ENCODE data around the gene PTPRK.
"Not testable (repeated sequence)": the region's sequence is repeated elsewhere in the genome, so short reads cannot be mapped to it uniquely, and the experiment has no call there.

The PTPRK gene

DNA sequence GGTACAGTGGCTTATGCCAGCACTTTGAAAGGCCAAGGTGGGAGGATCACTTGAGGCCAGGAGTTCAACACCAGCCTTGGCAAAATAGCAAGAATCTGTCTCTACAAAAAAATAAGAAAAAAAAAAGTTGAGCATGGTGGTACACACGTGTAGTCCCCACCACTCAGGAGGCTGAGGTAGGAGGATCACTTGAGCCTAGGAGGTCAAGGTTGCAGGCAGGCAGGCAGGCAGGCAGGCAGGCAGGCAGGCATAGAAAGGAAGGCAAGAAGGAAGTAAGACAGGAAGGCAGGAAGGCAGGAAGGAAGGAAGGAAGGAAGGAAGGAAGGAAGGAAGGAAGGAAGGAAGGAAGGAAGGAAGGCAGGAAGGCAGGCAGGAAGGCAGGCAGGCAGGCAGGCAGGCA, 85.6 kb downstream of the PTPRK start:
- not testable (repeated sequence) for DNase-seq

DNA sequence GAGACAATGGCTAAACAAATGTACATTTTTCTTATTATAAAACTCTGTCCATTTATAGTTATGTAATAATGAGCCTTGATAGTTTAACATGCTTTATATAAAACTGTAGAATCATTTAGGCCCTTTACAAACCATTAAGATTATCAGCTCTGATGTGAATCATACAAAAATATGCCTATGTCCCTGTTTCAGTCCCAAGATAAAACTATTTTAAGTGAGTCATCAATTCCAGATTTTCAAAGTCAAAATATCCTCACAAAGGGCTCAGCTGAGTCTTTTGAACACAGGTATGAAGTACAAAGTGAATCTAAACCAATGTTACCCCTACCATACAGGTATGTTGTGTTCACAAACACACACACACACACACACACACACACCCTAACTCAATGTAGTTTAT, 88.0 kb downstream of the PTPRK start:
- DNase-seq: no peak

DNA sequence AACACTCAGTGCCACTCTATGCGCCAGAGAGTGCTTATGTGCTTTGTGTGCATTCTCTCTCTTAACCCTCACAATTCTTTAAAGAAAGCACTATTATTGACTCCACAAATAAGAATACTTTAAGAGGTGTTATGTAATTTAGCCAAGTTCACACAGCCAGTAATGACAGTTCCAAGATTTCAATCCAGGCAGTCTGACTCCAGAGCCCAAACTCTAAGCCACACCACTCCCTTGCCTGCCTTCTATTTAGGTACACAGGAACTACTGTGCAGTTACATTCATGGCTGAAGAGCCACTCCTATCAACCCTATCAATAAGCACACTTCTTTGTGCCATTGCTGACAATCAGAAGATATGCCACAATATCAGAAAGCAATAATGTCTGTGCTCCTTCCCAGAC, 93.3 kb downstream of the PTPRK start:
- DNase-seq: no peak

DNA sequence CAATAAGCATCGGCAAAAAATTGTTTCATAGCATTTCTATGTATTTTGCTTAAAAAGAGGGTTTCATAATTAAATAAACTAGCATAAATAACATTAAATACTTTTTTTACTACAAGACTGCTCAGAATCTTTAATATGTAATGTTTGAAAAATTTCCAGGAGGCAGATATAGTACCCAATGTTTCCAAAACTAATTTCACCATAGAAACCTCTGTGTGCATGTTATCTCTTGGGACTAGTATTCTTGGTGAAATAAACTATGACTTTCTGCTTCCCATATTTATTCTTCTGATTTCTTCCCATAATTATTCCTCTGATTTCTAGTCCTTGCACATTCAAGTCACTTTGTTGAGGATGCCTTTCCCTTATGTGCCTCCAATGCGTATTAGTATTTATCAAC, 94.5 kb downstream of the PTPRK start:
- DNase-seq: no peak

DNA sequence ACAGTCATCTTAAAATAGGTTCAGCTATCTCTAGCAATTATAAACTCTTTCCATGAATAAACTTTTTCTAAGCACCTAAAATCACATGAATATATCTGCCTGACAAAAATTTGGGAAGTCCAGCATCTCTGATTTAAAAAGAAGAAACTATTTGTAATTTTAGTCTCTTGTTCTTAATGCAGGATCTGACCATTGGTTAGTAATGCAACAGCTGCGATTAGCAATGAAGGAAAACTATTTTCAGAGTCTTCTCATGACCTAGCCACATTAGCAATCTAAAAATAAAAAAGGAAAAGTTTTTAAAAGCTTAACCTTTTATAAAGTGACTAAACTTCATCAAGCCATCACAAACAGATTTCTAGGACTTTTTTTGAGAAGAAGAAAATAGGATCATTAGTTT, 97.5 kb downstream of the PTPRK start:
- DNase-seq: no peak

DNA sequence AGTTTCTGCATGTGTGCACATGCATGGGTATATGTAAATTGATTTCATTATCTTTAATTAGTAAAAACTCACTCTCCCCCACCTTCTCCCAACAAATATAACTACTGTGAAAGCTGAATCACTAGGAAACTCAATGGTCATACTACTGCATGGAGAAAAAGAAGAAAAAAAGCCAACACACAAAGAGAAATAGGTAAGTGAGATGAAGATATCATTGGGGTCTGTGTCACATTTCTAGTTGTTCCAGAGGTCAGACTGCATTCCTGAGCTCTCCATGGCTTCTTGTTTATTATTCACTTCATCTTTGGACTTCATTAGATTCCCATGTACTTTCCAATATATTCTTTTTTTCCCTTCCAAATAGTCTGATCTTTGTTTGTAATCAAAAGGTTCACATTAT, 98.2 kb downstream of the PTPRK start:
- DNase-seq: no peak

DNA sequence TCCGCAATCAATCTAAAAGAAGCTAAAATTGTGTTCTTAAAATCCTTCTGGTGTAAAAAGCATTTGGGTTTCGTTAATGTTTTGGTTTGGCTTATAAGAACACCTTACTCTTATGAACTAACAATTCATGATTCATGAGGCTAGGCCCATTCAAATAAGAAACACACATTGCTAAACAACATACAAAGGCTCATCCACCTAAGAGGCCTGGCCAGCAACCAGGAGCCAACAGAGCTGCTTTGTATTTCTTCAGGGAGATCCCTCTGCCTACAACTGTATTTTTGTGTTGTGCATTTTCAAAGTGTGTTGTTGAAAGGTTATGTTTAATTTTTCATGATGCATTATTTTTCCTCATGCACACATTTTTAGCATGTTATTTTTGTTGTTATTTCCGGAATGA, 98.6 kb downstream of the PTPRK start:
- DNase-seq: no peak

DNA sequence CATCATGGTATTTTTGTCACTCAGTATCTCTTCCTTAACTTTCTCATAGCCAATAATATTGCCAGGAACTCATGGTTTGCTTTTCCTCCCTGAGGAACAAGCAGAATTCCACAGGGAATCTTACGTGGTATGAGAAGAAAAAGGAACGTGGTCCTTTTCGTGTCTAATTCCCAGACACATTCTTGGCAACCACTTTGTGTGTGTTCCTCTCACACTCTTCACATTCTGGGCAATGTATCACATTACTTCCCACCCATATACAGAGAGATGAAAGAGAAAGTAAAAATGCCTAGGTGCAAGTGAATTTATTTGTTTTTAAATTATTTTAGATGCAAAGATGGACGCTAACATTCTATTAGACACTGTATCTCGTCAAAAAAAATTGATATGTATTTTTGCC, 102.7 kb downstream of the PTPRK start:
- no peak for DNase-seq

DNA sequence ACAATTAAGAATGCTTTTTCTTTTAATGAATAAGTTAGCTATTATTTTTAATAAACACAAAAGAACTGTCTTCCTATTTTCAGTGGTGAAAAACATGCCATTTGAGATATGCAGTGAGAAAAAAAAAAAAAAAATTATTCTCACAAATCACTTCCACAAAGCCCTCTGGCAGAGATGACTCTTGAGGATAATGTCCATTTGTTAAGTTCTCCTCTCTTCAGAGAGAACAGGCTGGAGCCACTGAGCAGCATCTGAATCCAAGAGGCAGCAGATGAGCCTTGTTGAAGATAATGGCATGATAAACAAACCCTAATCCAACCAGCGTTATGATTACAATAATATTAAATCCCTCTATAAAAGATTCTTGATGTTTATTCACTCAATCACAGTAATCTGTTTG, 105.0 kb downstream of the PTPRK start:
- DNase-seq: no peak

DNA sequence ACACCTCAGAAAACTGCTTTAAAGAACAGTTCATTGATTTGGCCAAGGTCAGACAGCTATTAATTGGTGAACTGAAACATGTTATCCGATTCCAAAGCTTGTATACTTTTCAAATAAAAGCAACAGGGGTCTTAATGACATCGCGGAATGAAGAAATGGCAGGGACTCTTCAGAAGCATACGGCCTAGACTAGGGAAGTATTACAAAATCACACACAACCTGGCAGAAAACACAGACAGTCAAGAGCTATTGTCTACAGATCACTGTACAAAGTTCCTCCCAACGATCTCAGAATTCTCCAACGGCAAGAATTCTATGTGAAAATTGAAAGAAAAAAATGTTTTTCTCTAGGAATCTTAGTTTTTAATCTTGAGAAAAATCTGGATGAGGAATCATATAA, 105.5 kb downstream of the PTPRK start:
- DNase-seq: no peak

DNA sequence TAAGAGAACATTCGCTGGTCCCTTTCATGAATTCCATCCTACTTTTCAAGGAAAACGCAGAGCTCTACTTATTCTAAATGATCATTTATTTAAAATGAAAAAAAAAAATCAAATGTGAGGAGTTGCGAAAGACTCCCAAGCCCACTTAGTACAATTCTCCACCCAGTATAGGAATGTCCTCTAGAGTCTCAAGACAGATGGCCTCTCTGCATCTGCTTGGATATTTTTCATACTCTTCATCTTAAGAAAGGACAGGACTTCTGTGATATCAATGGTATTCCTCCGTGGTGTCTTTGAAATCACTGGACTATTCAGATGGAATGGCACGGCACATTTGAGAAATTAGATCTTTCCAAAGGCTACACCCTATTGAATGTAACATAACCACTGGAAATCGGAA, 107.1 kb downstream of the PTPRK start:
- DNase-seq: no peak

DNA sequence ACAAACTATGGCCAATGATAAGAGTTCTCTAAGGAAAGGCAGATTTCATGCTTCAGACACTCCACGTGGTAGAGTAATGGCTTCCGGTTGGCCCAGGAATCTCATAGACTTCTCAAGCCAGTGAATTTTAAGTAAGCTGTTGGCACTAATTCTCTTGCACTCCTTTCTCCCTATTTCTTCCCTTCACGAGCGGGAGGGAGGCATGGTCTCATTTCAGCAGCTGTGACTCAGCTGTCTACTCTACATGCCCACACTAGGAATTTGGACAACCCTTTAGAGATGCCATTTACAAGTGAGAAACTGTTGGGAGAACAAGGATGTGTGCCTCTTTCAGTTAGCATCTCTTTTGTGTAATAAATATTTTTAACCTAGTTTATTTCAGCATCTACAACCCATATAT, 107.7 kb downstream of the PTPRK start:
- no peak for DNase-seq

DNA sequence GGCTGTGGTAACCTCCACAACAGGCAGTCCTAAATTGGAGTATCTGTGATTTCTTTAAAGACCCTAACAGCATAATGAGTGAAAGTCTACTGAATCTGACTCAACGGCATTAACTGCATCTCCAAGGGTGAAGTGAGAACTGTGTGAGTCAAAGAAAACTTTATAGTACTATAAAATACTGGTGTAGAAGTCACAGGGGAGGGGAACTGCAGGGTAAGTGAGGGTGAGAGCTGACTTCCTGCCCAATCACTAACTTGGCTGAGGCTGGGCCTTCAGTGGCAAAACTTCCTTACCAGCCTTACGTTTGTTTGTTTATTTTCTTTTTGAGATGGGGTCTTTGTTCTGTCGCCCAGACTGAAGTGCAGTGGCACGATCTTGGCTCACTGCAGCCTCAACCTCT, 109.8 kb downstream of the PTPRK start:
- no peak for DNase-seq

DNA sequence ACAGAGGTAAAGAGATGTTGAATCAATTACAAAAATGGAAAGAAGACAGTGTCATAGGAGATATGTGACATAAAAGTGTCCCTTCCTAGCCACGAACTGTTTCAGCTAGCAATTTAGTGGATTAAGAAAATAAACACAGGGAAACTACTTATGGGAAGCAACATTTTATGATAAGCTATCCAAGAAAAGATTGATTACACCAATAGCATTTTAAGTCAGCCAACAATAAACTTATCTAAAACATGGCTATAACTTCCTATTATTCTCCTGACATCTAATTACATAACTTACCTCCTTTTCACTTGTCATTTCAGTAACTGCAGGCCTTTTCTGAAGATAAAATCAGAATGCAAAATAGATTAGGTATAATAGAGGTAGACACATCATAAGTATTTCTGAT, 111.4 kb downstream of the PTPRK start:
- DNase-seq: no peak

DNA sequence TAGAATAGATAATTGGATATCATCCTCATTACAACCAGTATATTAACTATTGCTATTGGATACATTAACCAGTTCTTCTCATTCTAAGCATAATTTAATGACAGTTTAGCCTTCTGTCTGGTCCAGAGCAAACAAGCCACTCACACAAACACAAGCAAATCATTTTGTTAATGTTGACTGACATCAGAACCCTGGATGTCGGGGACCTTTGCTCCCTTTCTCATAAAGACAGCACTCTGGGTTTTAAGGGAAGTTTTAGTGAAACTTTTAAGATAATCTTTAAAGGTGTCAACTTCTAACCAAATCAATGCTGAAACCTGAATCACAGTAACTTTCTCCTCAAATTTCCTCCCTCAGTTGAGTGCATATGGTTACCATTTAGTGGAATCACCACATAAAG, 113.9 kb downstream of the PTPRK start:
- DNase-seq: no peak

DNA sequence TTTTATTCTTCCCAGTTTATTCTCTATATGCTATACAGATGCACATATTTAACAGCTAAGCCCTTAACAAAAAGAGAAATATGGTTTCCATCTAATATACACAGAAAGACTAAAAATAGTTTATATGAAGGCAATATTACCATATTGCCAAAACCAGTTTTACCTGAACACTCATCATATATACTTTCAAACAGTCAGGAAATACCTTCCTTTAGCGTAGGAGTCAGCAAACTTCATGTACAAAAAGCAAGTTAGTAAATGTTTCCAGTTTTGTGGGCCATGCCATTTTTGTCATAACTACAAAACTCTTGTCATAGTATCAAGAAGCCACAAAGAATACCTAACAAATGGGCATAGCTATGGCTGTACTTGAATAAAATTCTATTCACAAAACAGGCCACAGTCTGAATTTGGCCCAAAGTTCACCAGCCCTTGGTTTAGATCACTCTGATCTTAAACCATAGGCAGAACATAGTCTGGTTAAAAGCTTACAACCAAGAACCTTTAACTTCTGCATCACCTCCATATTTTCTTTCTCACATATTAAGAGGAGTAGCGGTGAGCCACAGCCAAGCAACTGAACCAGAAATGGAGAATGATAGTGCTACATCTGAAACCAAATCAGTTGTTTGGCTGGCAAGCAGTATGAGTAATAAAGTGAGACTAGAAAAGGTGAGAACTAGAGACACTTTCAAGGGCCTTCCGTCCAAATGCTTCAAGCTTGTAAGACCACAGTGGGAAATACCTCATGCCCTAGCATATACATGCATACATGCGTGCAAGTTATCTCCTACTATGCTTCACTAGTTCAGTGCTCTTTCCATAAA, 116.6 kb downstream of the PTPRK start:
- no peak for DNase-seq

DNA sequence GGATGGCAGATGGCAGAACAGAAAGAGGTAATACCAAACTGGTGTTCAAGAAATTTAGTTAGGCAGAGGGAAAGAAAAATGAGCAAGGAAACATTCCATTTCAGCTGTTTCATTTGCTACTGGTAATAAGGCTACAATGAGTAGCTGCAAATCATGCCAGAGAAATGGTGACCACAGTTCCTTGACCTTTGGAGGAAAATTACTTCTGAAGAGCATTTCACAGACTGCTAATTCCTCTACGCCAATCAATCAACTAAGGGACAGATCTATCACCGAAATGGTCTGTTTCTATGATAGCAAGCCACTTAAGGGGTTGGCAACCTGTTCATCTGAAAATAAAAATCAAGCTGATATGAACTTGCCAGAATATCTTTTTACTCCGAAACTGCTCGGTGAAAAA, 119.5 kb downstream of the PTPRK start:
- no peak for DNase-seq

DNA sequence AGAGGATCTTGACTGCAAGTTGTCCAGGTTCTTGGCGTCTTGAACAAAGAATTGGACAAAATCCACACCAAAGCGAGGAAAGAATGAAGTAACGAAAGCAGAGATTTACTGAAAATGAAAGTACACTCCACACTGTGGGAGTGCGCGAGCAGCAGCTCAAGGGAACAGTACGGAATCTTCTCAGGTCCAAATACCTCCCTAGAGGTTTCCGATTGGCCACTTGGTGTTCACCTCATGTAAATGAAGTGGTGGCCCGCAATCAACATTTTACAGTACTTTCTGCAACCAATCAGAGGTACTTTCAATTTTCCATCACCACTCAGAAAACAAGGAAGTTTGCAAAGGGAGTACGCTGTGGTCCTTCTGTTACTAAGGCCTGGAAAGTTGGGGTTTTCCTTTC, 122.4 kb downstream of the PTPRK start:
- no peak for DNase-seq

DNA sequence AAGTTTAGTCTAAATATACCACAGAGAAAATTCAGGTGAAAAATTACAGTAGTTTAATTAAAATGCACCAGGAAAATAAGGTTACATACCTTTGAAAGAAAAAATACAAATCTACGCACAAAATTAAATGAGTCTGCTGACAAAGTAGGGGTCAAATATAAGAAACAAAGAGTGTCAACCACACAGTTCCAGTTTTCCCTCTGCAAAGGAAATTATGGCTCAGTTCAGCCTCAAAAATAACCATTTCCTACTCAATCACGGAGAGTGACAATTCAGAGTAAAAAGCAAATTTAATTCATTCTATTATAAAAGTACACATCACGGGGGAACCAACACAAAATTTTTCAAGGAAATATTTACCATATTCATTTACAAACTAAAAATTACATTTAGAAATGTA, 124.8 kb downstream of the PTPRK start:
- no peak for DNase-seq

DNA sequence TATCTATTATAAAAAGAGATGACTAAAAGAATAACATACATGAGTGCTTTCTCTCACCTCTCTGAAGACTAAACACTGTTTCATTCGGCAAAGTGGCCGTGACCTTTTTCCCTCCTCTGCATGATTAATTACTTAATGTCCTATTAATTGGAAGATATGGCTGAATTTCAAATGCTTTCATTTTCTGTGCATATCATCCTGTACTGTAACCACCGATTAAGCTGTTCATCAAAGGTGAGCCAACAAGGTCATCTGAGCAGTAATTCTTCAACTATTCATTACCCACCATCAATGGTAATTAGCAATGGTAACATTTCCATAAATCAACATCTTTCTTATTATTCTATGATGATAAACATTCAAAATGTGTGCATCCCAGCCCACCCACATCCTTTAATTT, 125.2 kb downstream of the PTPRK start:
- no peak for DNase-seq

DNA sequence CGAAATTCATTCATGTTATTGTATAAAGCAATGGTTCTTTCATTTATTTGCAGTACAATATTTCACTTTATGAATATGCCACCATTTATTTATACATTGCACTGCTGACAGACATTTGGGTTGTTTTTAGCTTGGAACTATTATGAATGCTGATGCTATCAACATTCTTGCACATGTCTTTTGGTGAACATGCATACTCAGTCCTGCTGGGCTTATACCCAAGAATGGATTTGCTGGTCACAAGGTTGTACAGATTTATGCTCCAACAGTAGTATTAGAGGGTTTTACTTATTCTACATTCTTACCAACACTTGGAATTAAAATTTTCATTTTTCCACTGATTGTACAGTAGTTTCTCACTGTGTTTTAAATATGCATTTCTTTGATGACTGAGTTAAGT, 126.2 kb downstream of the PTPRK start:
- DNase-seq: no peak

DNA sequence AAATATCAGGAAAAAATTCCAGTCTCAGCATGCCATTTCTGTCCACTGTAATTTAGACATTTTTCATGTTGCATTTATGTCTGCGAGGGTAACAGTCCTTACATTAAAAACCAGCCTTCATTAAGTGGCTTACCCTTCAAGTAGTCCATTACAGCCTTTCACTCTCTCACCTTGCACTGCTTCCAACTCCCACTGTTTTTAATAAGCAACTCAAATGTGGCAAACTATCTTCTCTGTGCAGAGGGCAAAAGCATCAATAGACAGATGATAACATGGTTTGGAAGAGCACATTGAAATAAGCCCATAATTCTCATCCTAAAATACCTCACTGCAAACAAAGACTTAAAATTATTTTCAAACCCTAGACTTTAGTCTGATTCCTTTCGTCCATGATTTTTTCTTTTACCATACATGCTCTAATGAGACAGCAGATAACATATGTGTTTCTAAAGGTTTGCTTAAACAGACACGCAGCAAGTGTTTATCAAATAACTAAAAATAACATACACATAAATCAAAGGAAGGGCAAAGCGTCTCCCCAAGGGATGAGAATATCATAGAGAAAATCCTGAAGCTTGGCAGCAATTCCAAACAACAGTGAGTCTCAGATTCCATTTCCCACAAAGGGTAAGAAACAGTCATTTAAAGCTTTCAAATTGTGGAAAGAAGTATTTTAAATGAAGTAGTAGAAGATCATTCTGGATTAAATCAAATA, 130.4 kb downstream of the PTPRK start:
- no peak for DNase-seq

DNA sequence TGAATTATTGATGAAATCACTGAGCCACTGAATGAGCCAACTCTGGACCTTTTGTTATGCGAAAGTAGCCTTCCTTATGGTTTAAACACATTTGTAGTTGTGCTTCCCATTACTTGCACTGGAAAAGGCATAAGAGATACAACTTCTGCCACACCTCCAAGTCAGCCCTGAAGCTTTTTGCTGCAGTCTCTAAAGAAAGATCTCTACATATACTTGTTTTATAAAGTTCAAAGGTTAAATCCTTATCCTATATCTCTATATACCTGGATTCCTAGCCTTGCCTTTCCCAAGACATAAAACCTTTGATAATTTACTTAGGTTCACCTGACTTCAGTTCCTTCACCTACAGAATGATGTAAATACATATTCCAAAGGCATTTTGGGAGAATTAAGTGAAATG, 132.0 kb downstream of the PTPRK start:
- DNase-seq: no peak

DNA sequence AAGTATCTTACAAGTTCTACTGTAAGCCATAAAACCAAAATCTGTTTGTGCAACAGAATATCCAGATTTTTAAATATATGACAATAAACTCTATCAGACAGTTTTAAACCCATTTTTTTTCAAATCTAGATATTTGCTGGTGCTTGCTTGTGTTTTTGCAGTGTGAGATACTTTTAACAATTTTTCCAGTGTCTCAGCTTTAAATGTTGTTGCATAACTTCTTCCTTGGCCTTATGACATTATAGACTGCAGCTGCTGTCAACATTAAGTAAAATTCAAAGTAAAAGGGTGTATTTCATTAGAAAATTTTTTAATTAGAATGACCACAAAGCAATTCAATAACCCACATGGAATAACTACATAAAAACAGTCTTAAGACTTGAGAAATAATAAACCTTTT, 139.5 kb downstream of the PTPRK start:
- no peak for DNase-seq

DNA sequence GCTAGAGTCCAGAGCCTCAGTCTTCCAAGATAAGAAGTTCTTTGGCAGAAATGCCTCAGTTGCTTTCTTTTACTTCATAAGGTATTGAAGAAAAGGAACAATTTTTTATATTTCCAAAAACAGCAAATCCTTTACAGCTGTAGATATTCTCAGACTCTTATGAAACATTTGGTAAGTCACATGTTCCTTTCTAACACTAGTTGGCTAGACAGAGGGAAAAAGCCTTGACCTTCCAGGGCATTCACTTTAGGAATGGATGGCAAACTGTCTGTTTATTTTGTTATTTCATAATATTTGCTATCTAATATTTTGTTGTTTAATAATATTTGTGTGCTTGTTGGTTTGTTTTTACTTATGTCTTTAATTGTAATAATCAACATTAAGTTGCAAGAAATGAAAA, 140.8 kb downstream of the PTPRK start:
- DNase-seq: no peak

Data from NCI-H2107 (cell line).